ENCODE results near the gene TMEM196. TPM values are rescaled to one million over a fixed set of nuclear protein-coding genes. Genes with fewer than 3 reads are reported as not detected.

The TMEM196 gene
- total and polyA plus RNA-seq, 9 of the 15 experiments (the other 6 are each of a cell fraction or from before 2014, with no cell fraction given): not detected

GRCh38 chr7:19708397-19709248 is 64.8 kb downstream of the TMEM196 start, which contains the start of gene POLR1F (continued):
- TF ChIP-seq CTBP1 (IDR thresholded peaks at IDR 0.05; ENCODE audit: borderline replicate concordance) (peak; percentile 56; the same call in 1 of the 2 replicates), MAFF (IDR thresholded peaks at IDR 0.05; ENCODE audit: low read length) (no peak; the same call in 1 of the 2 replicates), CHD7 (IDR thresholded peaks at IDR 0.05; ENCODE audit: low read depth, low read length) (no peak), ZBTB12 (CRISPR knock-in tag; IDR thresholded peaks at IDR 0.05) (peak; percentile 94), PHF21A (IDR thresholded peaks at IDR 0.05; ENCODE audit: borderline replicate concordance, low read depth) (no peak), HDAC2 (IDR thresholded peaks at IDR 0.05) (peak; percentile 81; the same call in 1 of the 2 replicates), TBL1XR1 (IDR thresholded peaks at IDR 0.05; ENCODE audit: low read length in 2 of 2) (peak in 1 of 2 experiments; percentile 94; a peak in 3 of 4 replicates), ZZZ3 (IDR thresholded peaks at IDR 0.05) (no peak), ZBTB43 (CRISPR knock-in tag; IDR thresholded peaks at IDR 0.05) (no peak), CC2D1A (IDR thresholded peaks at IDR 0.05) (0 out of 2 replicates have a peak, but pooled peaks have one; percentile 34), SRF (CRISPR knock-in tag; IDR thresholded peaks at IDR 0.05) (peak in 1 of 2 experiments; percentile 57; a peak in 1 of 4 replicates), HSF4 (CRISPR knock-in tag; IDR thresholded peaks at IDR 0.05; ENCODE audit: borderline replicate concordance) (no peak)

Measured in K562 (cell line).